GM23338 (cell line): ENCODE results near the gene CAMTA1. TPM values are rescaled to one million over a fixed set of nuclear protein-coding genes. Genes with fewer than 3 reads are reported as not detected.

Experiments
- ATAC-seq: fragments of 200-7000 bp; cut with Tn5 transposase; 3 replicates; pipeline ENCODE4 v1.9.1; 2020
- DNase-seq: peaks from one replicate; pipeline ENCODE4 v3.0.0-alpha.2; 2015; ENCODE audit warnings: low spot score
- H2AFZ ChIP-seq: fragments of 200-600 bp; sonication (generic); 2 replicates; pipeline ENCODE4 v1.8.0; 2016; ENCODE audit warnings: antibody characterized with exemption, mild to moderate bottlenecking, moderate library complexity
- H3F3A ChIP-seq: fragments of 200-600 bp; sonication (generic); replicated peaks from 2 replicates; pipeline ENCODE4 v1.8.0; 2017; ENCODE audit warnings: antibody characterized with exemption, mixed run types, low read depth
- H3K27ac ChIP-seq: fragments of 200-600 bp; sonication (generic); 2 replicates; pipeline ENCODE4 v1.6.1; 2016; ENCODE audit warnings: low read depth
- H3K27me3 ChIP-seq: fragments of 200-600 bp; sonication (generic); 2 replicates; pipeline ENCODE4 v1.8.0; 2016; ENCODE audit warnings: mild to moderate bottlenecking, mixed run types, moderate library complexity; ENCODE audit not compliant: insufficient read depth
- H3K36me3 ChIP-seq: fragments of 200-600 bp; sonication (generic); 2 replicates; pipeline ENCODE4 v1.8.0; 2016; ENCODE audit warnings: mild to moderate bottlenecking; ENCODE audit not compliant: insufficient read depth
- H3K4me1 ChIP-seq: fragments of 200-600 bp; sonication (generic); 2 replicates; pipeline ENCODE4 v1.8.0; 2016; ENCODE audit warnings: mild to moderate bottlenecking, moderate library complexity; ENCODE audit not compliant: insufficient read depth
- H3K4me2 ChIP-seq: fragments of 200-600 bp; sonication (generic); 2 replicates; pipeline ENCODE4 v1.7.1; 2017; ENCODE audit warnings: mixed run types
- H3K4me3 ChIP-seq: fragments of 200-600 bp; sonication (generic); 2 replicates; pipeline ENCODE4 v1.6.1; 2016; ENCODE audit warnings: mixed run types
- H3K79me2 ChIP-seq: fragments of 200-600 bp; sonication (generic); replicated peaks from 2 replicates; pipeline ENCODE4 v1.8.0; 2017; ENCODE audit warnings: mild to moderate bottlenecking; ENCODE audit not compliant: insufficient read depth
- H3K9me2 ChIP-seq: fragments of 200-600 bp; sonication (generic); 2 replicates; pipeline ENCODE4 v1.8.0; 2017; ENCODE audit not compliant: insufficient read depth
- H4K20me1 ChIP-seq: fragments of 200-600 bp; sonication (generic); replicated peaks from 2 replicates; pipeline ENCODE4 v1.8.0; 2017; ENCODE audit warnings: mild to moderate bottlenecking; ENCODE audit not compliant: insufficient read depth
- H3K27ac Mint-ChIP-seq: 2 replicates; pipeline ENCODE4 v1.8.0; 2020; ENCODE audit warnings: inconsistent platforms, mild to moderate bottlenecking, moderate library complexity, mixed read lengths
- H3K27me3 Mint-ChIP-seq: 3 replicates; pipeline ENCODE4 v1.8.0; 2022; ENCODE audit warnings: low read depth, mild to moderate bottlenecking, moderate library complexity, mixed read lengths, inconsistent platforms; ENCODE audit not compliant: insufficient read depth, poor library complexity
- H3K36me3 Mint-ChIP-seq: 3 replicates; pipeline ENCODE4 v1.8.0; 2021; ENCODE audit warnings: low read depth, mild to moderate bottlenecking, inconsistent platforms, moderate library complexity, mixed read lengths
- H3K4me1 Mint-ChIP-seq: 3 replicates; pipeline ENCODE4 v1.8.0; 2020; ENCODE audit warnings: mild to moderate bottlenecking, inconsistent platforms, mixed read lengths
- H3K4me3 Mint-ChIP-seq: 3 replicates; pipeline ENCODE4 v1.8.0; 2021; ENCODE audit warnings: moderate library complexity, mild to moderate bottlenecking, inconsistent platforms, mixed read lengths
- H3K9me3 Mint-ChIP-seq: 3 replicates; pipeline ENCODE4 v1.8.0; 2020; ENCODE audit warnings: moderate library complexity, mild to moderate bottlenecking, inconsistent platforms, mixed read lengths
- CREB1 ChIP-seq: fragments of 250-450 bp; sonication (Bioruptor Pico); IDR thresholded peaks from 2 replicates; pipeline ENCODE4 v1.5.0; 2020; ENCODE audit warnings: low read depth, mild to moderate bottlenecking, moderate library complexity
- EZH2phosphoT487 ChIP-seq: fragments of 200-600 bp; sonication (generic); IDR thresholded peaks from one replicate; pipeline ENCODE4 v1.8.1; 2018; ENCODE audit warnings: antibody characterized with exemption; ENCODE audit not compliant: unreplicated experiment
- STAT1 ChIP-seq: IDR thresholded peaks from one replicate; pipeline ENCODE4 v1.6.1; 2016; ENCODE audit warnings: antibody characterized with exemption; ENCODE audit not compliant: unreplicated experiment
- ZNF114 ChIP-seq: fragments of 250-450 bp; sonication (Bioruptor Pico); IDR thresholded peaks from 2 replicates; pipeline ENCODE4 v1.5.0; 2020; ENCODE audit warnings: mild to moderate bottlenecking, moderate library complexity
- ZNF331 ChIP-seq: fragments of 250-450 bp; sonication (Bioruptor Pico); IDR thresholded peaks from 2 replicates; pipeline ENCODE4 v1.5.0; 2020; ENCODE audit warnings: low read depth, mild to moderate bottlenecking, moderate library complexity
- polyA plus RNA-seq: library from polyadenylated mRNA; unstranded; fragments of >200 nt; fragmentation: Nextera tagmentation; extraction: Ambion mirVana; gene quantifications from 2 replicates; pipeline ENCODE4 v1.2.1, GENCODE V29; 2016
- total RNA-seq: library from RNA; depleted of rRNA; stranded (reverse); fragments of >200 nt; shearing (Covaris generic); gene quantifications from 2 replicates; pipeline ENCODE4 v1.2.3, GENCODE V29; 2014
- TF ChIP-seq, protein P1 (sequence below): fragments of 250-450 bp; sonication (Bioruptor Pico); IDR thresholded peaks from 2 replicates; pipeline ENCODE4 v1.5.0; 2020; ENCODE audit warnings: mild to moderate bottlenecking, moderate library complexity
- TF ChIP-seq, protein P2 (sequence below): IDR thresholded peaks from one replicate; pipeline ENCODE4 v1.6.1; 2018; ENCODE audit warnings: antibody characterized with exemption; ENCODE audit not compliant: unreplicated experiment
- TF ChIP-seq, protein P3 (sequence below): IDR thresholded peaks from 2 replicates; pipeline ENCODE4 v1.6.1; 2016; ENCODE audit warnings: antibody characterized with exemption

Gene CAMTA1
- total and polyA plus RNA-seq, 2 experiments from 2014 or later: 115 to 519 TPM

DNA sequence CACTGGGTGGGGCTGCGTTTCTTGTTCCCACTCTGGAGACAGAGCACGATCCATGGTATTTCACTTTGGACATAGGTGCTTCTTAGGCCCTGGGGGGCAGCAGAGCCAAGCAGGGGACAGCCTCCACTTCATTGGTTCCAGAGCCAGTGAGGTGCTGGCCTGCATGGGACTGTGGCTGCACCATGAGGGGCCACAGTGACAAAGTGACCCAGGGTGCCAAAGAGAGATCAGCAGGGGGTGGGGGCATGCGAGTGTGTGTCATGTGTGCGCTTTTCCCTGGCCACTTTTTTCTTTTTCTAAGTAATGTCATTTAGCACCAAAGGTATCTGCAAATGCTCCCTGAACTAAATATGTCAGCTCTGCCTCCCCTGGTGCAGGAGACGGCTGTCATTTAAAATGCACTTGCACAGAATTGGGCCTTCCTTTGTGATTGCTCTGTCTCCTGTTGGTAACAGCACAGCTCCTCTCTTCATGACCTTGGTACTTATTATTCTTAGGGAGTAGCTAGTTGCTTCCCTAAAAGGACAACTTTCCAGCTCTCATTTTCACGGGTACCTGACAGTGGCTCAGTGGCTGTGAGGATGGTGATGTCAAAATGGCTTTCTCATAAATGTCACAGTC lies 910.4 kb downstream of the CAMTA1 start (continued):
- TF ChIP-seq, protein P1, sequence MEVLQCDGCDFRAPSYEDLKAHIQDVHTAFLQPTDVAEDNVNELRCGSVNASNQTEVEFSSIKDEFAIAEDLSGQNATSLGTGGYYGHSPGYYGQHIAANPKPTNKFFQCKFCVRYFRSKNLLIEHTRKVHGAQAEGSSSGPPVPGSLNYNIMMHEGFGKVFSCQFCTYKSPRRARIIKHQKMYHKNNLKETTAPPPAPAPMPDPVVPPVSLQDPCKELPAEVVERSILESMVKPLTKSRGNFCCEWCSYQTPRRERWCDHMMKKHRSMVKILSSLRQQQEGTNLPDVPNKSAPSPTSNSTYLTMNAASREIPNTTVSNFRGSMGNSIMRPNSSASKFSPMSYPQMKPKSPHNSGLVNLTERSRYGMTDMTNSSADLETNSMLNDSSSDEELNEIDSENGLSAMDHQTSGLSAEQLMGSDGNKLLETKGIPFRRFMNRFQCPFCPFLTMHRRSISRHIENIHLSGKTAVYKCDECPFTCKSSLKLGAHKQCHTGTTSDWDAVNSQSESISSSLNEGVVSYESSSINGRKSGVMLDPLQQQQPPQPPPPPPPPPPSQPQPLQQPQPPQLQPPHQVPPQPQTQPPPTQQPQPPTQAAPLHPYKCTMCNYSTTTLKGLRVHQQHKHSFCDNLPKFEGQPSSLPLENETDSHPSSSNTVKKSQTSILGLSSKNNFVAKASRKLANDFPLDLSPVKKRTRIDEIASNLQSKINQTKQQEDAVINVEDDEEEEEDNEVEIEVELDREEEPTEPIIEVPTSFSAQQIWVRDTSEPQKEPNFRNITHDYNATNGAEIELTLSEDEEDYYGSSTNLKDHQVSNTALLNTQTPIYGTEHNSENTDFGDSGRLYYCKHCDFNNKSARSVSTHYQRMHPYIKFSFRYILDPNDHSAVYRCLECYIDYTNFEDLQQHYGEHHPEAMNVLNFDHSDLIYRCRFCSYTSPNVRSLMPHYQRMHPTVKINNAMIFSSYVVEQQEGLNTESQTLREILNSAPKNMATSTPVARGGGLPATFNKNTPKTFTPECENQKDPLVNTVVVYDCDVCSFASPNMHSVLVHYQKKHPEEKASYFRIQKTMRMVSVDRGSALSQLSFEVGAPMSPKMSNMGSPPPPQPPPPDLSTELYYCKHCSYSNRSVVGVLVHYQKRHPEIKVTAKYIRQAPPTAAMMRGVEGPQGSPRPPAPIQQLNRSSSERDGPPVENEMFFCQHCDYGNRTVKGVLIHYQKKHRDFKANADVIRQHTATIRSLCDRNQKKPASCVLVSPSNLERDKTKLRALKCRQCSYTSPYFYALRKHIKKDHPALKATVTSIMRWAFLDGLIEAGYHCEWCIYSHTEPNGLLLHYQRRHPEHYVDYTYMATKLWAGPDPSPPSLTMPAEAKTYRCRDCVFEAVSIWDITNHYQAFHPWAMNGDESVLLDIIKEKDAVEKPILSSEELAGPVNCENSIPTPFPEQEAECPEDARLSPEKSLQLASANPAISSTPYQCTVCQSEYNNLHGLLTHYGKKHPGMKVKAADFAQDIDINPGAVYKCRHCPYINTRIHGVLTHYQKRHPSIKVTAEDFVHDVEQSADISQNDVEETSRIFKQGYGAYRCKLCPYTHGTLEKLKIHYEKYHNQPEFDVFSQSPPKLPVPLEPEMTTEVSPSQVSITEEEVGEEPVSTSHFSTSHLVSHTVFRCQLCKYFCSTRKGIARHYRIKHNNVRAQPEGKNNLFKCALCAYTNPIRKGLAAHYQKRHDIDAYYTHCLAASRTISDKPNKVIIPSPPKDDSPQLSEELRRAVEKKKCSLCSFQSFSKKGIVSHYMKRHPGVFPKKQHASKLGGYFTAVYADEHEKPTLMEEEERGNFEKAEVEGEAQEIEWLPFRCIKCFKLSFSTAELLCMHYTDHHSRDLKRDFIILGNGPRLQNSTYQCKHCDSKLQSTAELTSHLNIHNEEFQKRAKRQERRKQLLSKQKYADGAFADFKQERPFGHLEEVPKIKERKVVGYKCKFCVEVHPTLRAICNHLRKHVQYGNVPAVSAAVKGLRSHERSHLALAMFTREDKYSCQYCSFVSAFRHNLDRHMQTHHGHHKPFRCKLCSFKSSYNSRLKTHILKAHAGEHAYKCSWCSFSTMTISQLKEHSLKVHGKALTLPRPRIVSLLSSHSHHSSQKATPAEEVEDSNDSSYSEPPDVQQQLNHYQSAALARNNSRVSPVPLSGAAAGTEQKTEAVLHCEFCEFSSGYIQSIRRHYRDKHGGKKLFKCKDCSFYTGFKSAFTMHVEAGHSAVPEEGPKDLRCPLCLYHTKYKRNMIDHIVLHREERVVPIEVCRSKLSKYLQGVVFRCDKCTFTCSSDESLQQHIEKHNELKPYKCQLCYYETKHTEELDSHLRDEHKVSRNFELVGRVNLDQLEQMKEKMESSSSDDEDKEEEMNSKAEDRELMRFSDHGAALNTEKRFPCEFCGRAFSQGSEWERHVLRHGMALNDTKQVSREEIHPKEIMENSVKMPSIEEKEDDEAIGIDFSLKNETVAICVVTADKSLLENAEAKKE (CRISPR knock-in tag): no peak
- no peak for TF ChIP-seq CREB1 (CRISPR knock-in tag)
- no peak for TF ChIP-seq ZNF114 (CRISPR knock-in tag)
- TF ChIP-seq, protein P2, sequence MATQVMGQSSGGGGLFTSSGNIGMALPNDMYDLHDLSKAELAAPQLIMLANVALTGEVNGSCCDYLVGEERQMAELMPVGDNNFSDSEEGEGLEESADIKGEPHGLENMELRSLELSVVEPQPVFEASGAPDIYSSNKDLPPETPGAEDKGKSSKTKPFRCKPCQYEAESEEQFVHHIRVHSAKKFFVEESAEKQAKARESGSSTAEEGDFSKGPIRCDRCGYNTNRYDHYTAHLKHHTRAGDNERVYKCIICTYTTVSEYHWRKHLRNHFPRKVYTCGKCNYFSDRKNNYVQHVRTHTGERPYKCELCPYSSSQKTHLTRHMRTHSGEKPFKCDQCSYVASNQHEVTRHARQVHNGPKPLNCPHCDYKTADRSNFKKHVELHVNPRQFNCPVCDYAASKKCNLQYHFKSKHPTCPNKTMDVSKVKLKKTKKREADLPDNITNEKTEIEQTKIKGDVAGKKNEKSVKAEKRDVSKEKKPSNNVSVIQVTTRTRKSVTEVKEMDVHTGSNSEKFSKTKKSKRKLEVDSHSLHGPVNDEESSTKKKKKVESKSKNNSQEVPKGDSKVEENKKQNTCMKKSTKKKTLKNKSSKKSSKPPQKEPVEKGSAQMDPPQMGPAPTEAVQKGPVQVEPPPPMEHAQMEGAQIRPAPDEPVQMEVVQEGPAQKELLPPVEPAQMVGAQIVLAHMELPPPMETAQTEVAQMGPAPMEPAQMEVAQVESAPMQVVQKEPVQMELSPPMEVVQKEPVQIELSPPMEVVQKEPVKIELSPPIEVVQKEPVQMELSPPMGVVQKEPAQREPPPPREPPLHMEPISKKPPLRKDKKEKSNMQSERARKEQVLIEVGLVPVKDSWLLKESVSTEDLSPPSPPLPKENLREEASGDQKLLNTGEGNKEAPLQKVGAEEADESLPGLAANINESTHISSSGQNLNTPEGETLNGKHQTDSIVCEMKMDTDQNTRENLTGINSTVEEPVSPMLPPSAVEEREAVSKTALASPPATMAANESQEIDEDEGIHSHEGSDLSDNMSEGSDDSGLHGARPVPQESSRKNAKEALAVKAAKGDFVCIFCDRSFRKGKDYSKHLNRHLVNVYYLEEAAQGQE: no peak

DNA sequence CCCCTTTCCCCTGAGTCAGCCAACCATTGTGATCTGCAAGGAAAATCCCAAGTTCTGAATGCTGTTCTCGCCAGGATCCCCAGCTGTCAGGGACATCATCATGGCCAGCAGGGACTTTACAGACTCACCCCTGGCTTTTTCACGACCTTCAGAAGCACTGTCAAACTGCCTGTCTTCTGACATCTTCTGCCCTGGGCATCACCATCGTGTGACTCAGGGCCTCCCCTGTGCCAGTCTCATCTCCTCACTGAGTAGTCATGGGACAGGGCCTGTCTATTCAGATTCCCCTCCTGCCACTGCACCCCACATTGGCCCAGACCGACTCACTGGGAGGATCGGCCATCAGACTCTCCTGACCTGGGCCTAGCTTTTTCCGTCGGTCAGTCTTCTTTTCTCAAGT lies 913.4 kb downstream of the CAMTA1 start:
- Histone ChIP-seq H2AFZ (no peak overlapping the region), H3F3A (no peaks in the 10 kb centered on the region), H3K9me2 (no peaks in the 10 kb centered on the region), H3K36me3 (no peaks in the 10 kb centered on the region), H3K27me3 (peaks cover 17% of the 10 kb centered on the region), H3K4me3 (no peak overlapping the region), H3K4me1 (peaks cover 11% of the 10 kb centered on the region), H3K27ac (no peak overlapping the region), H3K4me2 (no peak overlapping the region), H3K79me2 (no peaks in the 10 kb centered on the region), H4K20me1 (no peaks in the 10 kb centered on the region)
- Mint-ChIP-seq H3K27me3 (peaks cover 27% of the 10 kb centered on the region), H3K36me3 (peaks cover 14% of the 10 kb centered on the region), H3K4me3 (no peak overlapping the region), H3K27ac (no peak overlapping the region), H3K4me1 (peaks cover 18% of the 10 kb centered on the region), H3K9me3 (peaks cover 6% of the 10 kb centered on the region)
- DNase-seq (no peak), ATAC-seq (no peak)
- TF ChIP-seq, protein P3, sequence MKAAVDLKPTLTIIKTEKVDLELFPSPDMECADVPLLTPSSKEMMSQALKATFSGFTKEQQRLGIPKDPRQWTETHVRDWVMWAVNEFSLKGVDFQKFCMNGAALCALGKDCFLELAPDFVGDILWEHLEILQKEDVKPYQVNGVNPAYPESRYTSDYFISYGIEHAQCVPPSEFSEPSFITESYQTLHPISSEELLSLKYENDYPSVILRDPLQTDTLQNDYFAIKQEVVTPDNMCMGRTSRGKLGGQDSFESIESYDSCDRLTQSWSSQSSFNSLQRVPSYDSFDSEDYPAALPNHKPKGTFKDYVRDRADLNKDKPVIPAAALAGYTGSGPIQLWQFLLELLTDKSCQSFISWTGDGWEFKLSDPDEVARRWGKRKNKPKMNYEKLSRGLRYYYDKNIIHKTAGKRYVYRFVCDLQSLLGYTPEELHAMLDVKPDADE: no peak
- no peak for TF ChIP-seq CREB1 (CRISPR knock-in tag)
- TF ChIP-seq, protein P2: no peak
- no peak for TF ChIP-seq EZH2phosphoT487
- TF ChIP-seq STAT1: no peak
- TF ChIP-seq ZNF331 (CRISPR knock-in tag): no peak
